B cell (primary cell): ENCODE data around the gene CHD2.

Source experiments
- EZH2 ChIP-seq: IDR thresholded peaks from 2 replicates; pipeline ENCODE4 v1.6.1; 2012; ENCODE audit warnings: borderline replicate concordance, low read depth, mild to moderate bottlenecking, moderate library complexity, low read length; ENCODE audit not compliant: insufficient read depth, poor library complexity, severe bottlenecking
- TF ChIP-seq, protein P1 (sequence below): fragments of 200-600 bp; IDR thresholded peaks from one replicate; pipeline ENCODE4 v1.8.0; 2022; ENCODE audit warnings: antibody characterized with exemption, mild to moderate bottlenecking

DNA sequence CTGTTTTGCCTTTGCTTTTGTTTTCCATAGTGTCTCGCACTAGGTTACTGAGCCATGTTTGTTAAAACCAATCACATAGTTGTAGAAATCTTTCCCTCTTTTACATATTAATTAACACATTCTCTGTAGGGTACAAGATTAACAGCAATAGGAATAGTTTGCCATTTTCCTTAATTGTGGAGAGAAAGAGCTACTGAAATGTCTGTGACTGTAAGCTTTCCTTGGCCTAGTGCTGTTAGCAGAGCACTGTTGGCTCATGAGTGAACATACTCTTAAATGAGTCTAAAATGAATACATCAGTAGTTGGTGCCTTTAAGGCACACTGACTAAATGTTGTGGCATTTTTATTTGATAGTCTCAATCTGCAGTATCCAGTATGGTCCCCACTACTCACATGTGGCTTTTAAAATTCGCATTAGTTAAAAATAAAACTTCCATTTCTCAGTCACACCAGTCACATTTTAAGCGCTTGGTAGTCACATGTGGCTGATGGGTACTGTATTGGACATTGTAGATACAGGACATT is 28.2 kb downstream of the CHD2 start:
- TF ChIP-seq, protein P1, sequence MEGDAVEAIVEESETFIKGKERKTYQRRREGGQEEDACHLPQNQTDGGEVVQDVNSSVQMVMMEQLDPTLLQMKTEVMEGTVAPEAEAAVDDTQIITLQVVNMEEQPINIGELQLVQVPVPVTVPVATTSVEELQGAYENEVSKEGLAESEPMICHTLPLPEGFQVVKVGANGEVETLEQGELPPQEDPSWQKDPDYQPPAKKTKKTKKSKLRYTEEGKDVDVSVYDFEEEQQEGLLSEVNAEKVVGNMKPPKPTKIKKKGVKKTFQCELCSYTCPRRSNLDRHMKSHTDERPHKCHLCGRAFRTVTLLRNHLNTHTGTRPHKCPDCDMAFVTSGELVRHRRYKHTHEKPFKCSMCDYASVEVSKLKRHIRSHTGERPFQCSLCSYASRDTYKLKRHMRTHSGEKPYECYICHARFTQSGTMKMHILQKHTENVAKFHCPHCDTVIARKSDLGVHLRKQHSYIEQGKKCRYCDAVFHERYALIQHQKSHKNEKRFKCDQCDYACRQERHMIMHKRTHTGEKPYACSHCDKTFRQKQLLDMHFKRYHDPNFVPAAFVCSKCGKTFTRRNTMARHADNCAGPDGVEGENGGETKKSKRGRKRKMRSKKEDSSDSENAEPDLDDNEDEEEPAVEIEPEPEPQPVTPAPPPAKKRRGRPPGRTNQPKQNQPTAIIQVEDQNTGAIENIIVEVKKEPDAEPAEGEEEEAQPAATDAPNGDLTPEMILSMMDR: no peak
- no peak for TF ChIP-seq EZH2
